ENCODE results near the gene SPTLC2. TPM values are rescaled to one million over a fixed set of nuclear protein-coding genes. Genes with fewer than 3 reads are reported as not detected.

Gene SPTLC2, protein sequence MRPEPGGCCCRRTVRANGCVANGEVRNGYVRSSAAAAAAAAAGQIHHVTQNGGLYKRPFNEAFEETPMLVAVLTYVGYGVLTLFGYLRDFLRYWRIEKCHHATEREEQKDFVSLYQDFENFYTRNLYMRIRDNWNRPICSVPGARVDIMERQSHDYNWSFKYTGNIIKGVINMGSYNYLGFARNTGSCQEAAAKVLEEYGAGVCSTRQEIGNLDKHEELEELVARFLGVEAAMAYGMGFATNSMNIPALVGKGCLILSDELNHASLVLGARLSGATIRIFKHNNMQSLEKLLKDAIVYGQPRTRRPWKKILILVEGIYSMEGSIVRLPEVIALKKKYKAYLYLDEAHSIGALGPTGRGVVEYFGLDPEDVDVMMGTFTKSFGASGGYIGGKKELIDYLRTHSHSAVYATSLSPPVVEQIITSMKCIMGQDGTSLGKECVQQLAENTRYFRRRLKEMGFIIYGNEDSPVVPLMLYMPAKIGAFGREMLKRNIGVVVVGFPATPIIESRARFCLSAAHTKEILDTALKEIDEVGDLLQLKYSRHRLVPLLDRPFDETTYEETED
- polyA plus RNA-seq: 30.0 and 41.5 TPM in 2 replicates

GRCh38 chr14:77616454-77617229 is at the start of gene SPTLC2:
TSS of gene SPTLC2 (minus strand) at chr14:77616637. CDS start at chr14:77616579, 58 bp downstream.

DNA sequence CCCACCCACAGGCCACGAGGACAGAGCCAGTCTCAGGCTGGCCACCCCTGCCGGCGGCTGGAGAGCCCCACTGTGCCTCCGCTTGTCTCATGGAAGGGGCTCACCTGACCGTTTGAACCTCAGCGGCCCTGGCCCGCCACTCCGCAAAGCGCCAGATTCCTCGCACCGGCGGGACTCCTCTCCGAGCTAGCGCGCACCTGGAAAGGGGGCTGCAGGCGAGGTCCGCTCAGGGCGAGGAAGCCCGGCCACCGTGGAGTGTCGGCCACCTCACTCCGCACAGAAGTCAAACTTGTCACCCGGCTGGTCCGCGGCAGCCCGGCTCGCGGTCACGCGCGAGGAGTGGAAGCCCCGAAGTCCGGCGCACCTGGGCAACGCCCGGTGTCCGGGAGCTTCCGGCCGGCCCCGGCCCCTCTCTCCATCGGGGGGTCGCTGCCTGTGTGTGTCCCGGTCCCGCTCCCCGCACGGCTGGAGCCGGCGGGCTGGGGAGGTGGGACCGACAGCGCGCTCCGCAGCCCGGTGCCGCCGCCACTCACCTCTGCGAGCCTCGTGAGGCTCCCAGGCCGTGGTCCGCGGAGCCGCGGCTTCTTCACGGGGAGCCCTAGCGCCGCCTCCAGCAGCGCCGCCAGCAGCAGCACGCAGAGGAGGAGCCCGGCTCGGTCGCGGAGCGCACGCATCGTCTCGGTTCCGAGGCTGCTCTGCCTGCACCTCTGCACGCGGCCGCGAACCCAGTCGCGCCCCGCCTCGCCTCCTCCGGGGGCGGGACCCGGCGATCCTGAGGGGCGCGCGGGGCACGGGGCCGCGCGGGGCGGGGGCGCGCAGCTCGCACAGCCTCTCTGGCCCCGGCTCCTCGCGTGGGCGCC is 118.1 kb downstream of the SPTLC2 start, which contains the start of gene ISM2:
ISM2 (minus strand) TSS at position 697 of the 860 bp plus-strand sequence; CDS start at position 674, 23 bp downstream.

GRCh38 chr14:77457522-77458248 is 158.8 kb downstream of the SPTLC2 start, which contains the start of the genes AHSA1 and VIPAS39:
TSS of gene AHSA1 (plus strand) at chr14:77458093. CDS start at chr14:77458190, 97 bp downstream.
TSS of gene VIPAS39 (minus strand) at chr14:77457601. CDS start at chr14:77454102, 3,499 bp downstream.

Other genes starting within 250 kb of the SPTLC2 start
- 50.6 and 64.2 TPM in 2 replicates for gene TMED8, start 239.5 kb downstream of the SPTLC2 start, polyA plus RNA-seq
- 37.4 and 37.8 TPM in 2 replicates for gene SAMD15, start 239.3 kb downstream of the SPTLC2 start, polyA plus RNA-seq
- gene NOXRED1, start 193.1 kb downstream of the SPTLC2 start, polyA plus RNA-seq: 0.60 TPM in 1 of 2 replicates, not detected in the other
- gene VIPAS39, start 159.0 kb downstream of the SPTLC2 start, polyA plus RNA-seq: 13.4 and 19.5 TPM in 2 replicates
- gene AHSA1, start 158.5 kb downstream of the SPTLC2 start, polyA plus RNA-seq: 247 and 323 TPM in 2 replicates
- gene ISM2, start 117.8 kb downstream of the SPTLC2 start, polyA plus RNA-seq: not detected in 2 replicates
- gene ALKBH1, start 91.4 kb upstream of the SPTLC2 start, polyA plus RNA-seq: 1.8 and 1.9 TPM in 2 replicates
- 869 and 999 TPM in 2 replicates for gene SLIRP, start 91.5 kb upstream of the SPTLC2 start, polyA plus RNA-seq
- 32.0 and 48.6 TPM in 2 replicates for gene SNW1, start 144.5 kb upstream of the SPTLC2 start, polyA plus RNA-seq
- 7.1 and 8.1 TPM in 2 replicates for gene ADCK1, start 183.5 kb upstream of the SPTLC2 start, polyA plus RNA-seq

Data from Purkinje cell (primary cell).